Astrocyte (in vitro differentiated cells and primary cell): ENCODE measurements around the gene TLE2. TPM values are rescaled to one million over a fixed set of nuclear protein-coding genes. Genes with fewer than 3 reads are reported as not detected.

Source experiments
- DNase-seq: peaks from one replicate; pipeline ENCODE4 v3.0.0-alpha.2; 2010; ENCODE audit warnings: low read depth
- FAIRE-seq: peaks from 2 replicates; lab custom pipeline; 2011; peaks lifted over from hg19 to GRCh38; lab: Jason Lieb, UNC
- H2AFZ ChIP-seq: 2 replicates; pipeline ENCODE4 v1.6.0; 2012; ENCODE audit warnings: low read depth, low read length, inconsistent platforms
- H3K27ac ChIP-seq: 2 replicates; pipeline ENCODE4 v1.5.1; 2011; ENCODE audit warnings: low read depth, low read length, inconsistent platforms
- H3K27me3 ChIP-seq: 2 replicates; pipeline ENCODE4 v1.6.0; 2011; ENCODE audit warnings: low read length, inconsistent platforms; ENCODE audit not compliant: insufficient read depth
- H3K36me3 ChIP-seq: 2 replicates; pipeline ENCODE4 v1.5.1; 2011; ENCODE audit warnings: low read length, inconsistent platforms; ENCODE audit not compliant: insufficient read depth
- H3K4me1 ChIP-seq: 2 replicates; pipeline ENCODE4 v1.5.1; 2011; ENCODE audit warnings: low read length, inconsistent platforms; ENCODE audit not compliant: insufficient read depth
- H3K4me2 ChIP-seq: 2 replicates; pipeline ENCODE4 v1.6.0; 2012; ENCODE audit warnings: low read length, inconsistent platforms
- H3K4me3 ChIP-seq: 2 replicates; pipeline ENCODE4 v1.5.1; 2011; ENCODE audit warnings: low read depth, mild to moderate bottlenecking, low read length, inconsistent platforms; ENCODE audit not compliant: insufficient read depth
- H3K79me2 ChIP-seq: 2 replicates; pipeline ENCODE4 v1.6.0; 2012; ENCODE audit warnings: mild to moderate bottlenecking, low read length, inconsistent platforms; ENCODE audit not compliant: insufficient read depth
- H3K9ac ChIP-seq: 2 replicates; pipeline ENCODE4 v1.6.0; 2012; ENCODE audit warnings: mild to moderate bottlenecking, low read length, inconsistent platforms
- H3K9me3 ChIP-seq: 2 replicates; pipeline ENCODE4 v1.5.1; 2012; ENCODE audit warnings: low read depth, mild to moderate bottlenecking, low read length, inconsistent platforms; ENCODE audit not compliant: insufficient read depth
- H4K20me1 ChIP-seq: 2 replicates; pipeline ENCODE4 v1.6.0; 2012; ENCODE audit warnings: low read length, inconsistent platforms; ENCODE audit not compliant: insufficient read depth
- H3K27ac Mint-ChIP-seq: one replicate; pipeline ENCODE4 v1.8.0; 2021; ENCODE audit warnings: mild to moderate bottlenecking, mixed read lengths; ENCODE audit not compliant: unreplicated experiment
- H3K27me3 Mint-ChIP-seq: one replicate; pipeline ENCODE4 v1.8.0; 2021; ENCODE audit warnings: low read depth, mixed read lengths; ENCODE audit not compliant: unreplicated experiment
- H3K36me3 Mint-ChIP-seq: one replicate; pipeline ENCODE4 v1.8.0; 2021; ENCODE audit warnings: low read depth, mixed read lengths; ENCODE audit not compliant: unreplicated experiment
- H3K4me1 Mint-ChIP-seq: one replicate; pipeline ENCODE4 v1.8.0; 2021; ENCODE audit warnings: low read depth, mixed read lengths; ENCODE audit not compliant: unreplicated experiment
- H3K4me3 Mint-ChIP-seq: one replicate; pipeline ENCODE4 v1.8.0; 2021; ENCODE audit warnings: mild to moderate bottlenecking, moderate library complexity, mixed read lengths; ENCODE audit not compliant: unreplicated experiment
- H3K9me3 Mint-ChIP-seq: one replicate; pipeline ENCODE4 v1.8.0; 2021; ENCODE audit warnings: mild to moderate bottlenecking, mixed read lengths; ENCODE audit not compliant: unreplicated experiment
- CTCF ChIP-seq: IDR thresholded peaks from 2 replicates; pipeline ENCODE4 v1.5.1; 2011; ENCODE audit warnings: low read depth, mild to moderate bottlenecking, inconsistent platforms, low read length, moderate library complexity; ENCODE audit not compliant: insufficient read depth
- EZH2 ChIP-seq: IDR thresholded peaks from 2 replicates; pipeline ENCODE4 v1.6.1; 2012; ENCODE audit warnings: mild to moderate bottlenecking, low read length, inconsistent platforms; ENCODE audit not compliant: insufficient read depth
- total RNA-seq: library from RNA; stranded (reverse); gene quantifications from 2 replicates; pipeline ENCODE4 v1.2.1, GENCODE V29; 2021

TLE2 gene
- total RNA-seq, 1 donor from 2014 or later, result 0.79 TPM

GRCh38 chr19:2957160-2957559 lies 71.9 kb downstream of the TLE2 start:
- Histone ChIP-seq H4K20me1 (no peaks in the 10 kb centered on the region), H2AFZ (no peak overlapping the region), H3K4me2 (no peak overlapping the region), H3K9me3 (no peaks in the 10 kb centered on the region), H3K79me2 (no peaks in the 10 kb centered on the region), H3K27me3 (no peaks in the 10 kb centered on the region), H3K27ac (no peak overlapping the region), H3K9ac (no peak overlapping the region), H3K36me3 (no peaks in the 10 kb centered on the region), H3K4me1 (no peaks in the 10 kb centered on the region), H3K4me3 (no peak overlapping the region)
- DNase-seq, result no peak
- Mint-ChIP-seq H3K27ac (no peak overlapping the region), H3K36me3 (no peaks in the 10 kb centered on the region), H3K4me3 (no peak overlapping the region), H3K4me1 (no peaks in the 10 kb centered on the region), H3K27me3 (peaks cover 24% of the 10 kb centered on the region), H3K9me3 (no peaks in the 10 kb centered on the region)
- FAIRE-seq, result no peak
- no peak for TF ChIP-seq CTCF

GRCh38 chr19:2952953-2953481 lies 76.1 kb downstream of the TLE2 start:
- peaks cover 3% of the 10 kb centered on the region for H3K4me1 Mint-ChIP-seq
- Histone ChIP-seq H3K27me3 (no peaks in the 10 kb centered on the region), H3K27ac (no peak overlapping the region), H3K4me3 (no peak overlapping the region), H3K36me3 (no peaks in the 10 kb centered on the region), H4K20me1 (no peaks in the 10 kb centered on the region), H3K4me1 (peaks cover 8% of the 10 kb centered on the region), H2AFZ (no peak overlapping the region), H3K9ac (no peak overlapping the region), H3K79me2 (peaks cover 17% of the 10 kb centered on the region), H3K9me3 (no peaks in the 10 kb centered on the region), H3K4me2 (no peak overlapping the region)
- FAIRE-seq (no peak), DNase-seq (no peak)
- no peaks in the 10 kb centered on the region for H3K9me3 Mint-ChIP-seq
- H3K36me3 Mint-ChIP-seq, result no peaks in the 10 kb centered on the region
- H3K4me3 Mint-ChIP-seq, result no peak overlapping the region
- H3K27me3 Mint-ChIP-seq, result peaks cover 10% of the 10 kb centered on the region
- no peak overlapping the region for H3K27ac Mint-ChIP-seq
- TF ChIP-seq EZH2 (no peak), CTCF (no peak)

GRCh38 chr19:2950286-2951124 lies 78.6 kb downstream of the TLE2 start:
- Mint-ChIP-seq H3K9me3 (no peaks in the 10 kb centered on the region), H3K4me1 (peaks cover 3% of the 10 kb centered on the region), H3K27me3 (peaks cover 5% of the 10 kb centered on the region), H3K27ac (peak overlapping the region; percentile 91), H3K36me3 (no peaks in the 10 kb centered on the region), H3K4me3 (peak overlapping the region; percentile 98)
- no peak for TF ChIP-seq CTCF
- no peak for TF ChIP-seq EZH2
- Histone ChIP-seq H4K20me1 (no peaks in the 10 kb centered on the region), H3K79me2 (peaks cover 17% of the 10 kb centered on the region), H3K4me1 (peaks cover 8% of the 10 kb centered on the region), H3K4me2 (peak overlapping the region; percentile 93), H3K9ac (peak overlapping the region; percentile 96), H3K27me3 (no peaks in the 10 kb centered on the region), H3K36me3 (no peaks in the 10 kb centered on the region), H2AFZ (peak overlapping the region; percentile 69), H3K4me3 (peak overlapping the region; percentile 93), H3K27ac (peak overlapping the region; percentile 84), H3K9me3 (no peaks in the 10 kb centered on the region)
- FAIRE-seq (peak; percentile 92), DNase-seq (peak; percentile 95)
